Neural cell (in vitro differentiated cells): ENCODE measurements around the gene CLDN34. TPM values are rescaled to one million over a fixed set of nuclear protein-coding genes. Genes with fewer than 3 reads are reported as not detected.

ENCODE experiments used
- H2AFZ ChIP-seq: fragments of 200-600, 300-800 bp; sonication (generic), shearing (Covaris generic); 2 replicates; pipeline ENCODE4 v1.6.0; 2014; ENCODE audit warnings: low read depth, mild to moderate bottlenecking, antibody characterized with exemption, low read length, moderate library complexity
- H3F3A ChIP-seq: fragments of 200-600 bp; shearing (Covaris generic); 2 replicates; pipeline ENCODE4 v1.6.1; 2016; ENCODE audit warnings: mild to moderate bottlenecking, moderate library complexity, mixed read lengths, antibody characterized with exemption, low read length; ENCODE audit not compliant: insufficient read depth, poor library complexity, severe bottlenecking
- H3K27ac ChIP-seq: fragments of 200-600, 300-800 bp; sonication (generic), shearing (Covaris generic); 2 replicates; pipeline ENCODE4 v1.5.1; 2014; ENCODE audit warnings: mild to moderate bottlenecking, low read length, moderate library complexity
- H3K27me3 ChIP-seq: fragments of 300-800, 200-600 bp; sonication (generic), shearing (Covaris generic); 2 replicates; pipeline ENCODE4 v1.6.0; 2014; ENCODE audit warnings: mild to moderate bottlenecking, low read depth, low read length, moderate library complexity; ENCODE audit not compliant: insufficient read depth
- H3K36me3 ChIP-seq: fragments of 300-800, 200-600 bp; sonication (generic), shearing (Covaris generic); 2 replicates; pipeline ENCODE4 v1.5.1; 2014; ENCODE audit warnings: mild to moderate bottlenecking, antibody characterized with exemption, low read length, moderate library complexity; ENCODE audit not compliant: insufficient read depth
- H3K4me2 ChIP-seq: fragments of 300-800, 200-600 bp; sonication (generic), shearing (Covaris generic); 2 replicates; pipeline ENCODE4 v1.6.0; 2014; ENCODE audit warnings: mild to moderate bottlenecking, low read length
- H3K4me3 ChIP-seq: fragments of 300-800, 200-600 bp; sonication (generic), shearing (Covaris generic); 2 replicates; pipeline ENCODE4 v1.5.1; 2014; ENCODE audit warnings: mild to moderate bottlenecking, low read length, moderate library complexity
- H3K79me2 ChIP-seq: fragments of 200-600 bp; shearing (Covaris generic); replicated peaks from 2 replicates; pipeline ENCODE4 v1.6.0; 2014; ENCODE audit warnings: mild to moderate bottlenecking, low read length, moderate library complexity; ENCODE audit not compliant: insufficient read depth
- H3K9ac ChIP-seq: fragments of 300-800, 200-600 bp; sonication (generic), shearing (Covaris generic); 2 replicates; pipeline ENCODE4 v1.6.1; 2016; ENCODE audit warnings: mild to moderate bottlenecking, low read length, mixed read lengths
- H3K9me2 ChIP-seq: fragments of 200-600 bp; shearing (Covaris generic); 2 replicates; pipeline ENCODE4 v1.6.1; 2016; ENCODE audit warnings: mild to moderate bottlenecking, low read length, mixed read lengths; ENCODE audit not compliant: insufficient read depth
- H3K9me3 ChIP-seq: fragments of 200-600, 300-800 bp; sonication (generic), shearing (Covaris generic); 2 replicates; pipeline ENCODE4 v1.6.1; 2016; ENCODE audit warnings: mild to moderate bottlenecking, mixed run types, low read length, moderate library complexity, mixed read lengths
- H4K20me1 ChIP-seq: fragments of 200-600 bp; shearing (Covaris generic); 2 replicates; pipeline ENCODE4 v1.6.1; 2016; ENCODE audit warnings: mild to moderate bottlenecking, mixed run types; ENCODE audit not compliant: insufficient read depth
- CTCF ChIP-seq: fragments of 450-650 bp; IDR thresholded peaks from 2 replicates; pipeline ENCODE4 v1.5.1; 2014; ENCODE audit warnings: antibody characterized with exemption, mild to moderate bottlenecking, moderate library complexity; ENCODE audit not compliant: poor library complexity, severe bottlenecking
- EP300 ChIP-seq: fragments of 450-650 bp; conservative IDR thresholded peaks from 2 replicates; pipeline ENCODE4 v1.6.1; 2014; ENCODE audit warnings: antibody characterized with exemption, mild to moderate bottlenecking, moderate library complexity; ENCODE audit not compliant: poor library complexity, severe bottlenecking
- EZH2 ChIP-seq: fragments of 200-600, 300-800 bp; shearing (Covaris generic), sonication (generic); IDR thresholded peaks from 2 replicates; pipeline ENCODE4 v1.6.1; 2014; ENCODE audit warnings: antibody characterized with exemption, low read length, borderline replicate concordance, mild to moderate bottlenecking; ENCODE audit not compliant: insufficient read depth, poor library complexity, severe bottlenecking
- MXI1 ChIP-seq: fragments of 450-650 bp; conservative IDR thresholded peaks from 2 replicates; pipeline ENCODE4 v1.6.1; 2014; ENCODE audit warnings: antibody characterized with exemption, mild to moderate bottlenecking; ENCODE audit not compliant: poor library complexity, severe bottlenecking
- POLR2AphosphoS5 ChIP-seq: IDR thresholded peaks from 2 replicates; pipeline ENCODE4 v1.6.1; 2012
- RAD21 ChIP-seq: fragments of 450-650 bp; conservative IDR thresholded peaks from 2 replicates; pipeline ENCODE4 v1.6.1; 2014; ENCODE audit warnings: antibody characterized with exemption, mild to moderate bottlenecking, moderate library complexity
- SMC3 ChIP-seq: fragments of 450-650 bp; conservative IDR thresholded peaks from 2 replicates; pipeline ENCODE4 v1.6.1; 2014; ENCODE audit warnings: antibody characterized with exemption, mild to moderate bottlenecking, moderate library complexity; ENCODE audit not compliant: poor library complexity
- TAF1 ChIP-seq: IDR thresholded peaks from 2 replicates; pipeline ENCODE4 v1.6.1; 2012; ENCODE audit warnings: low read depth
- polyA plus RNA-seq: library from polyadenylated mRNA; depleted of rRNA; stranded (reverse); fragments of >200 nt; gene quantifications from 2 replicates; pipeline ENCODE4 v1.2.3, GENCODE V29; 2014
- TF ChIP-seq, protein P1 (sequence below): IDR thresholded peaks from 2 replicates; pipeline ENCODE4 v1.6.1; 2012; ENCODE audit warnings: borderline replicate concordance

Gene CLDN34
- polyA plus RNA-seq, 1 donor from 2014 or later = not detected

DNA sequence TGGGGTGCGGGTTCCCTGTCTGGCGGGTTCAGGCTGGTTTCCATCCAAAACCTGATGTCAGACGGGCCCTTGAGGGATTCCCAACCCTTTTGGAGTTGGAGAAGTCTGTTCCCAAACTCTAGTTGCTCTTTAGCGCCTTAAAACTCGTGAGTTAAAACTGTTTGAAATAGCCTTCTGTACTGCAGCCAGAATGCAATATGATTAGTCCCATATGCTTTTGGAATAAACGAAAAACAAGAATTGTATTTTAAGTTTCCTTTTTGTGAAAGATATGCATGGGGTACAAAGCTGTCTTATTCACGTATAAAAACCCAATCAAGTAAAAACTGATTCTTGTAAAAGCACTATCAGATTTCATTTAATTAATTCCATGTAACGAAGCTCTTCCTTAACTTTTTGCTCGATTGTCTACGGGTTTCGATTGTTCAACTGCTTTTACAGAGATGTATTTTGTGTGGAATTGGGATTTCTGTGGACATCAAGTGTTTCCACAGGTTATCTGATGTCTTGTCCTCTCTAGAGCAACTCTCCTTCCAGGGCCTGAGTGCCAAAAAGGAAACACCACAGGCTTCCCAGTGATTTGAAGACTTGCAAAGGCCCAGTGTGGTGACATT lies 49.5 kb downstream of the CLDN34 start:
- Histone ChIP-seq H3K79me2 (peaks cover 4% of the 10 kb centered on the region), H4K20me1 (no peaks in the 10 kb centered on the region), H3K4me2 (peak overlapping the region; percentile 51), H3K9ac (peak overlapping the region; percentile 59), H3K27me3 (no peaks in the 10 kb centered on the region), H3K9me2 (no peaks in the 10 kb centered on the region), H3K27ac (no peak overlapping the region), H3F3A (no peaks in the 10 kb centered on the region), H3K4me3 (peak overlapping the region; percentile 73), H2AFZ (no peak overlapping the region), H3K9me3 (no peaks in the 10 kb centered on the region), H3K36me3 (no peaks in the 10 kb centered on the region)
- TF ChIP-seq TAF1 (no peak), POLR2AphosphoS5 (no peak), CTCF (no peak), SMC3 (no peak), RAD21 (no peak), EZH2 (no peak), MXI1 (no peak), EP300 (no peak)
- TF ChIP-seq, protein P1, sequence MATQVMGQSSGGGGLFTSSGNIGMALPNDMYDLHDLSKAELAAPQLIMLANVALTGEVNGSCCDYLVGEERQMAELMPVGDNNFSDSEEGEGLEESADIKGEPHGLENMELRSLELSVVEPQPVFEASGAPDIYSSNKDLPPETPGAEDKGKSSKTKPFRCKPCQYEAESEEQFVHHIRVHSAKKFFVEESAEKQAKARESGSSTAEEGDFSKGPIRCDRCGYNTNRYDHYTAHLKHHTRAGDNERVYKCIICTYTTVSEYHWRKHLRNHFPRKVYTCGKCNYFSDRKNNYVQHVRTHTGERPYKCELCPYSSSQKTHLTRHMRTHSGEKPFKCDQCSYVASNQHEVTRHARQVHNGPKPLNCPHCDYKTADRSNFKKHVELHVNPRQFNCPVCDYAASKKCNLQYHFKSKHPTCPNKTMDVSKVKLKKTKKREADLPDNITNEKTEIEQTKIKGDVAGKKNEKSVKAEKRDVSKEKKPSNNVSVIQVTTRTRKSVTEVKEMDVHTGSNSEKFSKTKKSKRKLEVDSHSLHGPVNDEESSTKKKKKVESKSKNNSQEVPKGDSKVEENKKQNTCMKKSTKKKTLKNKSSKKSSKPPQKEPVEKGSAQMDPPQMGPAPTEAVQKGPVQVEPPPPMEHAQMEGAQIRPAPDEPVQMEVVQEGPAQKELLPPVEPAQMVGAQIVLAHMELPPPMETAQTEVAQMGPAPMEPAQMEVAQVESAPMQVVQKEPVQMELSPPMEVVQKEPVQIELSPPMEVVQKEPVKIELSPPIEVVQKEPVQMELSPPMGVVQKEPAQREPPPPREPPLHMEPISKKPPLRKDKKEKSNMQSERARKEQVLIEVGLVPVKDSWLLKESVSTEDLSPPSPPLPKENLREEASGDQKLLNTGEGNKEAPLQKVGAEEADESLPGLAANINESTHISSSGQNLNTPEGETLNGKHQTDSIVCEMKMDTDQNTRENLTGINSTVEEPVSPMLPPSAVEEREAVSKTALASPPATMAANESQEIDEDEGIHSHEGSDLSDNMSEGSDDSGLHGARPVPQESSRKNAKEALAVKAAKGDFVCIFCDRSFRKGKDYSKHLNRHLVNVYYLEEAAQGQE = no peak

DNA sequence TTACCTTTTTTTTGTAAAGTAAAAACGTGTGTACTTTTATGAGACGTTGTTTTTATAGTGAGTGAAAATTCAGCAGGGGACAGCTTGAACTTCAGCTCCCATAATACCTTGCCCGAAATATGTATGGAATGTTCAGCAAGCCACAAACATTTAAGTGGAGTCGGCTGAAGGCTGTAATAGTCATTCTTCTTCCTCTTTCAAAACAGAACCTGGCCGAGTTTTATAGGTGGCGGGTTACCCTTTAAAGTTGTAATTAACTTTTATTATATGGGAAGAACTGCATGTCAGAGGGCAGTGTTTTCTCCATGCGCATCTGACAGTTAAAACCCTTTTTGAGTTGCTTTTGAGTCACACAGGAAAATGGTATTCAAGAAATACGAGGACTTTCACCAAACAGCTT lies 50.7 kb downstream of the CLDN34 start:
- Histone ChIP-seq H4K20me1 (no peaks in the 10 kb centered on the region), H3F3A (no peaks in the 10 kb centered on the region), H3K27ac (no peak overlapping the region), H2AFZ (no peak overlapping the region), H3K36me3 (no peaks in the 10 kb centered on the region), H3K4me3 (no peak overlapping the region), H3K9me2 (no peaks in the 10 kb centered on the region), H3K27me3 (no peaks in the 10 kb centered on the region), H3K4me2 (no peak overlapping the region), H3K9ac (no peak overlapping the region), H3K9me3 (no peaks in the 10 kb centered on the region), H3K79me2 (peaks cover 4% of the 10 kb centered on the region)
- TF ChIP-seq MXI1 (no peak), POLR2AphosphoS5 (no peak), RAD21 (no peak)

Other genes with a start within 250 kb of the CLDN34 start
- 5.5 and 7.1 TPM in 2 replicates for gene GPR143, start 201.5 kb upstream of the CLDN34 start, polyA plus RNA-seq
- gene SHROOM2, start 180.9 kb upstream of the CLDN34 start, polyA plus RNA-seq = 9.2 and 10.1 TPM in 2 replicates
- gene CLCN4, start 189.6 kb downstream of the CLDN34 start, polyA plus RNA-seq = 21.4 and 21.7 TPM in 2 replicates